Kidney epithelial cell (primary cell): ENCODE data around the gene HLCS. TPM values are rescaled to one million over a fixed set of nuclear protein-coding genes. Genes with fewer than 3 reads are reported as not detected.

Experiments
- DNase-seq: peaks from one replicate; pipeline ENCODE4 v3.0.0-alpha.2; 2010; ENCODE audit warnings: low read depth
- H3K27me3 ChIP-seq: 2 replicates; pipeline ENCODE4 v1.6.0; 2011; ENCODE audit warnings: low read length; ENCODE audit not compliant: control insufficient read depth, insufficient read depth
- H3K36me3 ChIP-seq: 2 replicates; pipeline ENCODE4 v1.5.1; 2011; ENCODE audit warnings: low read length; ENCODE audit not compliant: control insufficient read depth, insufficient read depth
- H3K4me3 ChIP-seq: 2 replicates; pipeline ENCODE4 v1.5.1; 2011; ENCODE audit warnings: low read depth, mild to moderate bottlenecking, control low read depth, low read length
- total RNA-seq: library from RNA; depleted of rRNA; stranded (reverse); fragments of >200 nt; gene quantifications from 2 replicates; pipeline ENCODE4 v1.2.3, GENCODE V29; 2015
- TF ChIP-seq, protein P1 (sequence below): IDR thresholded peaks from 2 replicates; pipeline ENCODE4 v1.5.1; 2011; ENCODE audit warnings: mild to moderate bottlenecking, moderate library complexity, low read length, control low read depth, inconsistent platforms; ENCODE audit not compliant: insufficient read depth, poor library complexity, severe bottlenecking

HLCS gene
- total RNA-seq, 1 donor from 2014 or later: 26.7 TPM

DNA sequence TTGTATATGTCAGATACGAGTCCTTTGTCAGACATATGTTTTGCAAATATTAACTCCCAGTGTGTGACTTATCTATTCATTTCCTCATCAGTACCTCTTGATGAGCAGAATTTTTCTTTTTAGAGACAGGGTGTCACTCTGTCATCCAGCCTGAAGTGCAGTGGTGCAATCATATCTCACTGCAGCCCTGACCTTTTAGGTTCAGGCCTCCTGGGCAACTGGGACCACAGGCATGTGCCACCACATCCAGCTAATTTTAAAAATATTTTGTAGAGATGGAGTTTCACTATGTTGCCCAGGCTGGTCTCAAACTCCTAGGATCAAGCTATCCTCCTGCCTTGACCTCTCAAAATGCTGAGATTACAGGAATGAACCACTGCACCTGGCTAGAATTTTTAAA, 93.0 kb downstream of the HLCS start:
- TF ChIP-seq, protein P1, sequence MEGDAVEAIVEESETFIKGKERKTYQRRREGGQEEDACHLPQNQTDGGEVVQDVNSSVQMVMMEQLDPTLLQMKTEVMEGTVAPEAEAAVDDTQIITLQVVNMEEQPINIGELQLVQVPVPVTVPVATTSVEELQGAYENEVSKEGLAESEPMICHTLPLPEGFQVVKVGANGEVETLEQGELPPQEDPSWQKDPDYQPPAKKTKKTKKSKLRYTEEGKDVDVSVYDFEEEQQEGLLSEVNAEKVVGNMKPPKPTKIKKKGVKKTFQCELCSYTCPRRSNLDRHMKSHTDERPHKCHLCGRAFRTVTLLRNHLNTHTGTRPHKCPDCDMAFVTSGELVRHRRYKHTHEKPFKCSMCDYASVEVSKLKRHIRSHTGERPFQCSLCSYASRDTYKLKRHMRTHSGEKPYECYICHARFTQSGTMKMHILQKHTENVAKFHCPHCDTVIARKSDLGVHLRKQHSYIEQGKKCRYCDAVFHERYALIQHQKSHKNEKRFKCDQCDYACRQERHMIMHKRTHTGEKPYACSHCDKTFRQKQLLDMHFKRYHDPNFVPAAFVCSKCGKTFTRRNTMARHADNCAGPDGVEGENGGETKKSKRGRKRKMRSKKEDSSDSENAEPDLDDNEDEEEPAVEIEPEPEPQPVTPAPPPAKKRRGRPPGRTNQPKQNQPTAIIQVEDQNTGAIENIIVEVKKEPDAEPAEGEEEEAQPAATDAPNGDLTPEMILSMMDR: no peak
- Histone ChIP-seq H3K36me3 (no peaks in the 10 kb centered on the region), H3K27me3 (no peaks in the 10 kb centered on the region), H3K4me3 (no peak overlapping the region)
- no peak for DNase-seq

DNA sequence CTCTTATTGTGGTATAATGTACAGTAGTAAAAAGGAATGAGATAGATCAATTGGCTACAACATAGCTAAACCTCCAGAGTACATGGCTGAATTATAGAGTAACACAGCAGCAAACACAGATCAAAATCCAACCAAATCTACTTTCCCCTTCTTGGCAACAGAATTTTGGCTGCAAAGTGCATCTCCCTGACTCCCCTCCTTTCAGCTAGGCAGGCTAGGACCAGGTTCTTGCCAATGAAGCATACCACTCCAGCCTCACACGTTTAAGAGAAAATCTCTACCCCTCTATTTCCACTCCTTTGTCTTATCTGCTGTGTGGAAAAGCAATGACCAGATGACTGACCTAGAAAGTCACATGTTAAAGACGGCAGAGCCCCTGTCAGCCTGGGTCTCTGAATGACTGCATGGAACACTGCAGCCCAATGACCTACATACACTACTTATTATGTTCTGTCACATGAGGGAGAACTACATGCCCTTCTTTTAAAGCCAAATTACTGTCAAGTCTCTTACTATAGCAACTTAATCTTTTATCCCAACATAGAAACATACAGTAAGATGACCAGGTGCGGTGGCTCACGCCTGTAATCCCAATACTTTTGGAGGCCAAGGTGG, 99.1 kb downstream of the HLCS start:
- Histone ChIP-seq H3K4me3 (no peak overlapping the region), H3K27me3 (no peaks in the 10 kb centered on the region), H3K36me3 (no peaks in the 10 kb centered on the region)
- TF ChIP-seq, protein P1: no peak
- no peak for DNase-seq

DNA sequence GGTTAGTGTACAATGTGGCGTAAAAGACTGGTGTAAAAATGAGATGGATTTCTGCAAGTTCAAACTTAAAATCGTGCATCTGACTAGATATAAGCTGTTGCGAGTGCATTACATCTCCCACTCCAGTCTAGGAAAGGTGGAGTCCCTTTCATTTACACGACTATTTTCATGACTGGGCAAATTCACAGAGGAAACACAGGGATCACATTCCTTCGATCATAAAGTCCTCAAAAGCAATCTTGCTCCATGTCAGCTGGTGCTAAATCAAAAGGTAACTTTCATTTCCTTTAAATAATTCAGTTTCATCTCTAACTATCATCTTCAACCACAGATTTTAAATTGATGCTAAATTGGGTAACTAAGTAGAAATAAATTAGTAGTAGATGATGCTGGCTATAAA, 100.0 kb downstream of the HLCS start:
- TF ChIP-seq, protein P1: no peak
- Histone ChIP-seq H3K36me3 (no peaks in the 10 kb centered on the region), H3K27me3 (no peaks in the 10 kb centered on the region), H3K4me3 (no peak overlapping the region)
- no peak for DNase-seq

DNA sequence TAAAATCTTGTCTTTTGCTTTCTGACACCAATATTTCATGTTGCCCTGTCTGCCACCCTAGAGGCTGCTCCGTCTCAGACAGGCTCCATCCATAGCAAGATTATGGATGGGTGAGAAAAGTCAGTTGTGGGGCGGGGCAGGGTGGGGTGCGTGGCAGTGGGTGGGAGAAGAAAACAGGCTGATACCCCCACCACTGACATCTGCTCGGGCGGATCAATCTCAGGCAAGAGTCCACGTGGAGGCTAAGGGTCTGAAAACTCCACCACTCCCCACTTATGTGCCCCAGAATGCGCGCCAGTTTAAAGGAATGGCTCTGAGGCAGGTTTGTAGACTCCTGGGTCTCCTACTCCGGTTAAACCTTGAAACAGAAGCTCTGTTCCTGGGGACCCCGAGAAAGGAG, 101.5 kb downstream of the HLCS start:
- no peaks in the 10 kb centered on the region for H3K27me3 ChIP-seq
- TF ChIP-seq, protein P1: no peak
- H3K36me3 ChIP-seq: no peaks in the 10 kb centered on the region
- no peak overlapping the region for H3K4me3 ChIP-seq
- DNase-seq: no peak

DNA sequence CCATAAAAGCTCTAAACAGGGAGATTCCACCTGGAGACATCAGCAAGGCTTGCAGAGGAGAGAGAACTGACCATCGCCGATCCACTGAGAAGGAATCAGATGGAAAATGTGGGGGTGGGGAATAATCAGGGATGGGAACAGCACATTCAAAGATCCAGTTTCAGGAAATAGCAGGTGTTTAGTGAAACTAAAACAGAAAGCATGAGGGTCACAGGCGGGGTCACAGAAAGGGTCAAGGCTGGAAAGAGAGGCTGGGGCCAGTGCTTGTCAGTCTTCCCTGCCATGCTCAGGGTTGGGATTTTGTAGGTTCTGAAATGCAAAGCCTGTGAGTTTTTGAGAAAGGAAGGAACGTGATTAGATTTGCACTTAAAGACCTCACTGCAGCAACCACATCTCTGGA, 103.2 kb downstream of the HLCS start:
- TF ChIP-seq, protein P1: no peak
- Histone ChIP-seq H3K27me3 (no peaks in the 10 kb centered on the region), H3K4me3 (no peak overlapping the region), H3K36me3 (no peaks in the 10 kb centered on the region)
- DNase-seq: no peak
